ENCODE data around the gene KRTAP10-12. TPM values are rescaled to one million over a fixed set of nuclear protein-coding genes. Genes with fewer than 3 reads are reported as not detected.
"Not testable (repeated sequence)": the region's sequence is repeated elsewhere in the genome, so short reads cannot be mapped to it uniquely, and the experiment has no call there.

KRTAP10-12 gene
- polyA plus RNA-seq, 1 experiment, result not detected

DNA sequence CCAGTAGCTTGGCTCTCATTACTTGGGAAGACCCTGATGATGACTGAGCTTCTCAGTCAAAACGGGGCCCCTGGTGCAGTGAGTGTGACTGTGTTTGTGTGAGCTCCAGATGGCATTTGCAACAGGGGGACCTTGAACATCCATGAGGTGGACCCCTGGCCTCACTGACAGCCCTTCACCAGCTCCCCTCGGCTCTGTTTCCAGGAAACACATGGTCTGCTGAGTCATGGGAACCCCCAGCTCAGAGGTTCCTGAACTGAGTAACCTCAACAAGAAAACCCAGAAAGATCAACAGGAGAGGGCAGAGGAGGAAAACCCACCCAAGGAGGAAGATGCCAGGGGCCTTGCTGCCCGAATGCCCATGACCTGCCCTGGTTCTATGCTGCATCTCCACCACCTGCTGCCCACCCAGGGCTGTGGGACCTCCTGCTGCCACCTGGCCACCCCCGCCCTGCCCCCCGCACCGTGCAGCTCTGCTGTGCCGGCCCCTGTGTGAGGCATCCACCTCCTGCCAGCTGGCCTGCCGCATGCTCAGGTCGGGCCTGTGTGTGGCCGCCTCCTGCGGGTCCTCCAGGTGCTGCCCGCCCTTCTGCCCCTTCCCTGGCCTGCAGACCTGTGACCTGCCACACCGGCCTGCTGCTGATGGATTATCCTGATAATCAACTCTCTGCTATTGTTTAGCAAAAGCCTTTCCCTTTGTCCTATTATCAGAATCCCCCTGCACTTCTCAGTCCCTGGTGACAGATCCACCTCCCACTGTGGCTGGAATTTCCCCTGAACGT, 10.8 kb upstream of the KRTAP10-12 start:
- peaks cover 8% of the 10 kb centered on the region for H3K27me3 ChIP-seq (ENCODE audit: control insufficient read depth, insufficient read depth, low read length)
- no peak overlapping the region for H3K4me3 ChIP-seq (ENCODE audit: low read depth, low read length)
- CTCF ChIA-PET, result no interaction called here
- TF ChIP-seq, protein P1, sequence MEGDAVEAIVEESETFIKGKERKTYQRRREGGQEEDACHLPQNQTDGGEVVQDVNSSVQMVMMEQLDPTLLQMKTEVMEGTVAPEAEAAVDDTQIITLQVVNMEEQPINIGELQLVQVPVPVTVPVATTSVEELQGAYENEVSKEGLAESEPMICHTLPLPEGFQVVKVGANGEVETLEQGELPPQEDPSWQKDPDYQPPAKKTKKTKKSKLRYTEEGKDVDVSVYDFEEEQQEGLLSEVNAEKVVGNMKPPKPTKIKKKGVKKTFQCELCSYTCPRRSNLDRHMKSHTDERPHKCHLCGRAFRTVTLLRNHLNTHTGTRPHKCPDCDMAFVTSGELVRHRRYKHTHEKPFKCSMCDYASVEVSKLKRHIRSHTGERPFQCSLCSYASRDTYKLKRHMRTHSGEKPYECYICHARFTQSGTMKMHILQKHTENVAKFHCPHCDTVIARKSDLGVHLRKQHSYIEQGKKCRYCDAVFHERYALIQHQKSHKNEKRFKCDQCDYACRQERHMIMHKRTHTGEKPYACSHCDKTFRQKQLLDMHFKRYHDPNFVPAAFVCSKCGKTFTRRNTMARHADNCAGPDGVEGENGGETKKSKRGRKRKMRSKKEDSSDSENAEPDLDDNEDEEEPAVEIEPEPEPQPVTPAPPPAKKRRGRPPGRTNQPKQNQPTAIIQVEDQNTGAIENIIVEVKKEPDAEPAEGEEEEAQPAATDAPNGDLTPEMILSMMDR (IDR thresholded peaks at IDR 0.05; ENCODE audit: insufficient read depth, low read depth, low read length), result no peak
- no peaks in the 10 kb centered on the region for H3K36me3 ChIP-seq (ENCODE audit: control insufficient read depth, insufficient read depth, low read length)
- POLR2A ChIA-PET, result no interaction called here
- DNase-seq (ENCODE audit: low read depth), result no peak

DNA sequence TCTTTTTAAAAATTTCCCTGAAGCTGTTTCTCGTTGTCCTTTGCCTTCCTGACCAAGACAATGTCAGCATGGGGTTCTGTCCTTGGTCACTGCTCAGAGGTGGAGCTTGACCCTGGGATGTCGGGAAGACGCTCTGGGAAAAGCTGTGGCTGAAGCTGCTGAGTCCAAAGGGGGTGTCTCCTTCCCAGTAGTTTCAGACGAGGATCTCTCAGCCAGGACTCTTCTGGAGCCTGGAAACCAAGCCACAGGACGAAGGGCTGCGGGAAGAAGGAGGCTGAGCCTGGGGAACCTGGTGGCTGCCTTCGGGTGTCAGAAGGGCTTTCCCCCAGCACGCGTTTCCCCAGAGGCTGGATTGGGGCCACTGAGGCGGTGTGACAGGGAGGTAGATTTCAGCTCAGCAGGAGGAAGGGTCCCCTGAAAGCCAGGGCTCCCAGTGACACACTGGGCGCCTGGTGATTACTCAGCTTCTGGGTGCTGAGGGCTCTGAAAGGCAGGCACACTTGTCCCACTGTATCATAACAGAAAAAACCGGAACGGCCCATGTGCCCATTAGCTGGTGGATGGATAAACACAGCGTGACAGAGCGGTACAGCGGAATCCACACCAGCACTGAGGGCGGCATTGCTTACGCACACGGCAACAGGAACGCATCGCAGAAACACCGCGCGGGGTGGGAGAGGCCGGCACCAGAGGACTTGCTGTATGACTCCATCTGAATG, 10.0 kb upstream of the KRTAP10-12 start:
- ChIA-PET POLR2A (no interaction called here), CTCF (no interaction called here)
- TF ChIP-seq, protein P1 (IDR thresholded peaks at IDR 0.05; ENCODE audit: insufficient read depth, low read depth, low read length), result no peak
- Histone ChIP-seq H3K27me3 (ENCODE audit: control insufficient read depth, insufficient read depth, low read length) (peaks cover 8% of the 10 kb centered on the region), H3K36me3 (ENCODE audit: control insufficient read depth, insufficient read depth, low read length) (no peaks in the 10 kb centered on the region), H3K4me3 (ENCODE audit: low read depth, low read length) (no peak overlapping the region)
- DNase-seq (ENCODE audit: low read depth), result no peak

DNA sequence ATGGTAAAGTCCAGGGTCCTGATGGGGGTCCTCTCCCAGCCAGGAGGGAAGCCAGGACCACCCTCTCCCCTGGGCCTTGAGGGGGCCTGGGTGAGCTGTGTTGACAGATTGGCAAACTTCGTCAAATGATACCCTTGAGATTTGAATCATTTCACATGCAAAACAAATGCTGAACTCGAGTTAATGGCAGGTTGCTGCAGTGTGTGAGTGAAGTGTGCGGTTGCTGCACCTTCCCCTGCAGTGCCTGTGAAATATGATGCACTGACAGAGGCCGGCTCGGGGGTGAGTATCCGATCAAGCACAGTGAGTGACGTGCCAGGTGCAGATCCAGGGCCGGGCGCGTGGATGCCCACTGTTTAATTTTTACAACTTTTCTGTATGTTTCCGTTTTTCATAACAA, 9.3 kb upstream of the KRTAP10-12 start:
- ChIA-PET CTCF (no interaction called here), POLR2A (no interaction called here)
- TF ChIP-seq, protein P1 (IDR thresholded peaks at IDR 0.05; ENCODE audit: insufficient read depth, low read depth, low read length), result no peak
- no peaks in the 10 kb centered on the region for H3K36me3 ChIP-seq (ENCODE audit: control insufficient read depth, insufficient read depth, low read length)
- DNase-seq (ENCODE audit: low read depth), result no peak
- H3K27me3 ChIP-seq (ENCODE audit: control insufficient read depth, insufficient read depth, low read length), result peaks cover 8% of the 10 kb centered on the region
- no peak overlapping the region for H3K4me3 ChIP-seq (ENCODE audit: low read depth, low read length)

DNA sequence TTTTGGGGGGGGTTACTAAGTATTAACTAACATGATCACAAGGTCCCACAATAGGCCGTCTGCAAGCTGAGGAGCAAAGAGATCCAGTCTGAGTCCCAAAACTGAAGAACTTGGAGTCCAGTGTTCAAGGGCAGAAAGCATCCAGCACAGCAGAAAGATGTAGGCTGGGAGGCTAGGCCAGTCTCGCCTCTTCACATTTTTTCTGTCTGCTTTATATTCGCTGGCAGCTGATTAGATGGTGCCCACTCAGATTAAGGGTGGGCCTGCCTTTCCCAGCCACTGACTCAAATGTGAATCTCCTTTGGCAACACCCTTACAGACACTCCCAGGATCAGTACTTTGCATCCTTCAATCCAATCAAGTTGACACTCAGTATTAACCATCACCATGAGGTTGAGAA, 7.2 kb upstream of the KRTAP10-12 start:
- H3K4me3 ChIP-seq (ENCODE audit: low read depth, low read length); H3K36me3 ChIP-seq (ENCODE audit: control insufficient read depth, insufficient read depth, low read length); CTCF ChIA-PET; H3K27me3 ChIP-seq (ENCODE audit: control insufficient read depth, insufficient read depth, low read length); POLR2A ChIA-PET; DNase-seq (ENCODE audit: low read depth): not testable (repeated sequence)

DNA sequence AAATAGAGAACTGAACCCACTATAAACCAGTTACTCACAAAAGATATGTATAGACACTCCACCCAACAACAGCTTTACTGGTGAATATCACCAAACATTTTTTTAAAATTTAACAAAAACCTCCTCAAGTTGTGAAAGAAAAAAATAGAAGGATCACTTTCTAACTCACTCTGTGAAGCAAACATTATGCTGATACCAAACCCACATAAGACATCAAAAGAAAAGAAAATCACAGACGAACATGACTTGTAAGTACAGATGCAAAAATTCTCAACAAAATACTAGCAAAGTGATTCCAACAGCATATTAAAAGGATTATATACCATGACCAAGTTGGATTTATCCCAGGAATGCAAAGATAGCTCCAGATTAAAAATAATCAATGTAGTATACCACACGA, 5.3 kb upstream of the KRTAP10-12 start:
- Histone ChIP-seq H3K27me3 (ENCODE audit: control insufficient read depth, insufficient read depth, low read length) (peaks cover 11% of the 10 kb centered on the region), H3K36me3 (ENCODE audit: control insufficient read depth, insufficient read depth, low read length) (no peaks in the 10 kb centered on the region), H3K4me3 (ENCODE audit: low read depth, low read length) (no peak overlapping the region)
- POLR2A ChIA-PET, result no interaction called here
- CTCF ChIA-PET, result no interaction called here
- TF ChIP-seq, protein P1 (IDR thresholded peaks at IDR 0.05; ENCODE audit: insufficient read depth, low read depth, low read length), result no peak
- DNase-seq (ENCODE audit: low read depth), result no peak
